ENCODE data around the gene RNF150. TPM values are rescaled to one million over a fixed set of nuclear protein-coding genes. Genes with fewer than 3 reads are reported as not detected.
A peak's percentile ranks its signal among the peaks of the same experiment; 100 is the strongest.

RNF150 gene
- total RNA-seq, 4 donors from 2014 or later, result 33.1 to 53.3 (median 43.6) TPM

DNA sequence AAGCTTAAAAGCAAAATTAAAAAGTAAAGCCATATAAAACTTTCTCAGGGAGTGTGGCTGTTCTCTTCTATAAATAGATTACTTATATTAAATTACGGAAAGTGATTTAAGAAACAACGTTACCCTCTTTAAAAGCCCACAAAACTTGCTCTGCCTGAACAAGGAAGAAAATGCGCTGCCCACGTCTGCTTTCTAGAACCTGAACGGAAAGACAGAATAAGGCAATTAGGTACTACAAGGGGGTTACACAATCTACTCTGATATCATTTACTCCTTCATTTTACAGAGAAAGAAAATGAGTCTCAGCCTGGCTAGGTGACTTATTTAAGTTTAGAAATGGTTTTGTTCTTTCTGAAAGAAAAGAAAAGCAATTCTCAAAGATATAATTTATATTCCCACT, 147.2 kb downstream of the RNF150 start:
- Histone ChIP-seq H3K4me1 (peaks cover 27 to 34% (median 32%) of the 10 kb centered on the region in 4 donors), H3K27ac (replicated peaks in 1 of 4) (peak overlapping the region in 3 of 4 donors; percentile 29 to 58 (median 34)), H3K27me3 (no peaks in the 10 kb centered on the region), H3K36me3 (no peaks in the 10 kb centered on the region), H3K9me3 (no peaks in the 10 kb centered on the region), H3K4me3 (no peak overlapping the region)
- no peak for DNase-seq (ENCODE audit: extremely low spot score)
- TF ChIP-seq POLR2AphosphoS5 (IDR thresholded peaks at IDR 0.05) (no peak), POLR2A (IDR thresholded peaks at IDR 0.05; ENCODE audit: low read depth) (no peak), EP300 (IDR thresholded peaks at IDR 0.05) (no peak)
- TF ChIP-seq, protein P1, sequence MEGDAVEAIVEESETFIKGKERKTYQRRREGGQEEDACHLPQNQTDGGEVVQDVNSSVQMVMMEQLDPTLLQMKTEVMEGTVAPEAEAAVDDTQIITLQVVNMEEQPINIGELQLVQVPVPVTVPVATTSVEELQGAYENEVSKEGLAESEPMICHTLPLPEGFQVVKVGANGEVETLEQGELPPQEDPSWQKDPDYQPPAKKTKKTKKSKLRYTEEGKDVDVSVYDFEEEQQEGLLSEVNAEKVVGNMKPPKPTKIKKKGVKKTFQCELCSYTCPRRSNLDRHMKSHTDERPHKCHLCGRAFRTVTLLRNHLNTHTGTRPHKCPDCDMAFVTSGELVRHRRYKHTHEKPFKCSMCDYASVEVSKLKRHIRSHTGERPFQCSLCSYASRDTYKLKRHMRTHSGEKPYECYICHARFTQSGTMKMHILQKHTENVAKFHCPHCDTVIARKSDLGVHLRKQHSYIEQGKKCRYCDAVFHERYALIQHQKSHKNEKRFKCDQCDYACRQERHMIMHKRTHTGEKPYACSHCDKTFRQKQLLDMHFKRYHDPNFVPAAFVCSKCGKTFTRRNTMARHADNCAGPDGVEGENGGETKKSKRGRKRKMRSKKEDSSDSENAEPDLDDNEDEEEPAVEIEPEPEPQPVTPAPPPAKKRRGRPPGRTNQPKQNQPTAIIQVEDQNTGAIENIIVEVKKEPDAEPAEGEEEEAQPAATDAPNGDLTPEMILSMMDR (IDR thresholded peaks at IDR 0.05), result no peak
- intact Hi-C loops (cut with DNase I), result no loop called here
- WGBS, result 55% methylated on average over 5 of the region's 5 CpGs

DNA sequence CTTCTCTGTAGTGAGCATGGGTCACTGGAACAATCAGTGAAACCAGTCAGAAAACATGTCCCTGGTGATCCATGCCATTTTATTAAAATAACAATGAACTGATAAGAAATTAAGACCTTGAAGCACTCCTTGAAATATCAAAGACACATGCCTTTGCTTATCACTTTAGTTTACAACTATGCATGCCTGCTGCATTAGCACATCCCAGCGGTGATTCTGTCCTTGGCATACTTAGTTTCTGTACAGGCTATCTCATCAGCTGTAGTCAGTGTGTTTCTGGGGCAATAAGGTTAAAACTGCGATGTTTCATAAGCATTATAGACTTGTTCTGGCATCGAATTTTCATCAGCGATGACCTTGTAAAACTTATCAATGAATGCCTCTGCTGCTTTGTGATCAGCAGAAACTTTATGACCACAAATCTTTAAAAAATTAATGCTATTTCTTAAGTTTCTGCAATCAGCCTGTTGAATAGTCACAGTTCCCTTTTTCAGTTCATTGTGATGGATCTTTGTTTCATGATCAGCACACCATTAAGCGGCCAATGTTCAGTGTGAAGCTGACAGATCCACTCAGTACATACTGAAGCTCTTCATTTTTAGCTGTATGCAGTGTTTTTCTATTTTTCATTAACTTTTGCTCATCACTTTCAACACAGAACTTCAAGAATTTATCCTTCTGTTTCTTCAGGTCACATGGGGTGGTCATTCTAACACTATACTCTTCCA, 150.5 kb downstream of the RNF150 start:
- Histone ChIP-seq H3K4me1 (peaks cover 20 to 25% (median 22%) of the 10 kb centered on the region in 4 donors), H3K36me3 (no peaks in the 10 kb centered on the region), H3K4me3 (no peak overlapping the region), H3K27me3 (no peaks in the 10 kb centered on the region), H3K9me3 (no peaks in the 10 kb centered on the region), H3K27ac (replicated peaks in 1 of 4) (no peak overlapping the region)
- DNase-seq (ENCODE audit: extremely low spot score), result no peak
- intact Hi-C loops (cut with DNase I), result no loop called here
- TF ChIP-seq EP300 (IDR thresholded peaks at IDR 0.05) (no peak), POLR2A (IDR thresholded peaks at IDR 0.05; ENCODE audit: low read depth) (no peak), POLR2AphosphoS5 (IDR thresholded peaks at IDR 0.05) (no peak)
- TF ChIP-seq, protein P1 (IDR thresholded peaks at IDR 0.05), result no peak
- WGBS, result 95% methylated on average over 5 of the region's 5 CpGs

DNA sequence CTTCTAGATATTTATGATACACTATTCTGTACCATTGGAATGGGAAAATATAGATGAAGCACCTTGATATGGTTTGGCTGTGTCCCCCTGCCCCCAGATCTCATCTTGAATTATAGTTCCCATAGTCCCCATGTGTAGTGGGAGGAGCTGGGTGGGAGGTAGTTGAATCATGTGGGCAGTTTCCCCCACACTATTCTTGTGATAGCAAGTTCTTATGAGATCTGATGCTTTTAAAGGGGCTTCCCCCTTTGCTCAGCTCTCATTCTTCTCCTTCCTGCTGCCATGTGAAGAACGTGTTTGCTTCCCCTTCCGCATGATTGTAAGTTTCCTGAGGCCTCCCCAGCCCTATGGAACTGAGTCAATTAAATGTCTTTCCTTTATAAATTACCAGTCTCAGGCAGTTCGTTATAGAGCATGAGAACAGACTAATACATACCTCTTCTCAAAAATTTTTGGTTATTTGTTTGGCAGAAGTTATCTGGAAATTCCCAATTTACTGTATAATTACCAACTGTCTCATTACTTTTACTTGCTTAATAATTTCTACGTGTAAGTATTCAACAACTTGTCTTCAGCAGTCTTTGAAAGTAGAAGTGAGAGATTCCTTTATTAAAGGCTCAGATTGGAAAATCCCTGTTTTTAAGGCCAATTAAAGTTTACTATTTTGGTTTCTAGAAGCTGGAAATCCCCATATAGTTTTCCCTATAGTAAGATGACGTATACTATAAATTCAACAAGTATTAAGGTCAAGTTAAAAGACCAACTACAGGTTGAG, 152.7 kb downstream of the RNF150 start:
- H3K9me3 ChIP-seq, result no peaks in the 10 kb centered on the region
- H3K27ac ChIP-seq (replicated peaks in 1 of 4), result no peak overlapping the region
- H3K4me1 ChIP-seq, result peaks cover 12 to 20% (median 13%) of the 10 kb centered on the region in 4 donors
- no peaks in the 10 kb centered on the region for H3K27me3 ChIP-seq
- TF ChIP-seq POLR2AphosphoS5 (IDR thresholded peaks at IDR 0.05) (no peak), EP300 (IDR thresholded peaks at IDR 0.05) (no peak), POLR2A (IDR thresholded peaks at IDR 0.05; ENCODE audit: low read depth) (no peak)
- TF ChIP-seq, protein P1 (IDR thresholded peaks at IDR 0.05), result no peak
- no peaks in the 10 kb centered on the region for H3K36me3 ChIP-seq
- intact Hi-C loops (cut with DNase I), result no loop called here
- WGBS, result 55% methylated on average over 5 of the region's 5 CpGs
- DNase-seq (ENCODE audit: extremely low spot score), result no peak
- H3K4me3 ChIP-seq, result no peak overlapping the region

DNA sequence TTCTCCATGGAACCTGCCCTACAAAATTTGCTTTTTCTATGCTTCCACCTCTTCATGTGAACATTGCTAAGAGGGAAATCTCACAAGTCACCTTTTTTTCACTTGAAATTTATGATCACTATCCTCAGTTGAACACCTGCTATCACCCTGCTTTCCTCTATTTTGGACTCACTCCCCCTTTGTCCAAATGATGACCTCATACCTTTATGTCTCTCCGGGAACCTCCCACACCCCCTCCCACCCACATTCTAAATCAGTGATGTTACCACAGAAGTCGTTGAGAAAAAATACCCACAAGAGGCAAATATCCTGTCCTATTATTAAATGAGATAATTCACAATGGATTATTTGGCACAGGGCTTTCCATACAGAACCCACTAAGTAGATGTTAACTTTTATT, 156.5 kb downstream of the RNF150 start:
- H3K27me3 ChIP-seq, result no peaks in the 10 kb centered on the region
- WGBS, result 69% methylated on average over 2 of the region's 2 CpGs
- H3K4me3 ChIP-seq, result no peak overlapping the region
- intact Hi-C loops (cut with DNase I), result no loop called here
- TF ChIP-seq POLR2AphosphoS5 (IDR thresholded peaks at IDR 0.05) (no peak), POLR2A (IDR thresholded peaks at IDR 0.05; ENCODE audit: low read depth) (no peak)
- H3K9me3 ChIP-seq, result no peaks in the 10 kb centered on the region
- no peak for DNase-seq (ENCODE audit: extremely low spot score)
- no peaks in the 10 kb centered on the region for H3K36me3 ChIP-seq
- no peak overlapping the region for H3K27ac ChIP-seq (replicated peaks in 1 of 4)
- H3K4me1 ChIP-seq, result peaks cover under 1 to 2% (median 1%) of the 10 kb centered on the region in 4 donors

DNA sequence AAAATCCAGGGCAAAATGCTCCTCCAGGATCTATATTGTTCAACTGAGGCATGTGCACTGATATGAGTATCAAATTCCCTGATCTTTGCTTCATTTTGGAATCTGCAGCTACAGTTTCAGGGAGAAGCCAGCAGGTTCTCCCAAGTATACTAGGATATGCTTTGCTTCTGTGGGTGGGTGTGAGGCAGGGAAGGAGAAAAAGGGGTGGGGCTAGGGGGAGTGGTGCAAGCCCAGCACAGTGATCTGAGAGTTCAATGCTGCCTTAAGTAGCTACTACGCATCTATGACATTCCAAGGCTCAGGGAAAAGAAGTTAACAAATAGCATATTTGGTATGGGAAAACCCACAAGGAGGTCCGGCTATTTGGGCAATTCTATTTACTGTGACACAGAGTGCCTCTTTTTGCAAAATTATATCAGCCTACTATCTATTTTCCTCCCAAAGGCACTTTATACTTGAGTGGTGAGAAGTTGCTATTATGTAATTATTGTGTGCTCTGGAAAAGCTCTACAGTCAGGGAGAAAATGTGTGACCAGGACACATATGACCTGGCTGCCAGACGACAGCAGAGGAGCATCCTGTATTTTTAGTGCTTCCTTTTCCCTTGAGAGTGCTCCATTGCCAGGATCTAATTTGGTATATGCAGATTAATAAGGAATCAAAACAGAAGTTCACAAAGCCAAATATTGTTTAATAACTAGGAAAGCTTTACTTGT, 162.0 kb downstream of the RNF150 start:
- no peak for TF ChIP-seq POLR2AphosphoS5 (IDR thresholded peaks at IDR 0.05)
- no peak for TF ChIP-seq POLR2A (IDR thresholded peaks at IDR 0.05; ENCODE audit: low read depth)
- no peak for TF ChIP-seq EP300 (IDR thresholded peaks at IDR 0.05)
- TF ChIP-seq, protein P1 (IDR thresholded peaks at IDR 0.05), result no peak
- 55% methylated on average over 3 of the region's 3 CpGs for WGBS
- Histone ChIP-seq H3K4me1 (peaks cover 15 to 30% (median 24%) of the 10 kb centered on the region in 4 donors), H3K9me3 (no peaks in the 10 kb centered on the region), H3K27me3 (no peaks in the 10 kb centered on the region), H3K36me3 (no peaks in the 10 kb centered on the region), H3K4me3 (no peak overlapping the region), H3K27ac (replicated peaks in 1 of 4) (peak overlapping the region; percentile 18 to 46 (median 36))
- intact Hi-C loops (cut with DNase I), result no loop called here
- DNase-seq (ENCODE audit: extremely low spot score), result no peak
